Astrocyte (in vitro differentiated cells and primary cell): ENCODE results near the gene NLRP14.

Experiments
- EZH2 ChIP-seq: IDR thresholded peaks from 2 replicates; pipeline ENCODE4 v1.6.1; 2012; ENCODE audit warnings: mild to moderate bottlenecking, low read length, inconsistent platforms; ENCODE audit not compliant: insufficient read depth
- TF ChIP-seq, protein P1 (sequence below): IDR thresholded peaks from 2 replicates; pipeline ENCODE4 v1.5.1; 2011; ENCODE audit warnings: low read depth, mild to moderate bottlenecking, inconsistent platforms, low read length, moderate library complexity; ENCODE audit not compliant: insufficient read depth

DNA sequence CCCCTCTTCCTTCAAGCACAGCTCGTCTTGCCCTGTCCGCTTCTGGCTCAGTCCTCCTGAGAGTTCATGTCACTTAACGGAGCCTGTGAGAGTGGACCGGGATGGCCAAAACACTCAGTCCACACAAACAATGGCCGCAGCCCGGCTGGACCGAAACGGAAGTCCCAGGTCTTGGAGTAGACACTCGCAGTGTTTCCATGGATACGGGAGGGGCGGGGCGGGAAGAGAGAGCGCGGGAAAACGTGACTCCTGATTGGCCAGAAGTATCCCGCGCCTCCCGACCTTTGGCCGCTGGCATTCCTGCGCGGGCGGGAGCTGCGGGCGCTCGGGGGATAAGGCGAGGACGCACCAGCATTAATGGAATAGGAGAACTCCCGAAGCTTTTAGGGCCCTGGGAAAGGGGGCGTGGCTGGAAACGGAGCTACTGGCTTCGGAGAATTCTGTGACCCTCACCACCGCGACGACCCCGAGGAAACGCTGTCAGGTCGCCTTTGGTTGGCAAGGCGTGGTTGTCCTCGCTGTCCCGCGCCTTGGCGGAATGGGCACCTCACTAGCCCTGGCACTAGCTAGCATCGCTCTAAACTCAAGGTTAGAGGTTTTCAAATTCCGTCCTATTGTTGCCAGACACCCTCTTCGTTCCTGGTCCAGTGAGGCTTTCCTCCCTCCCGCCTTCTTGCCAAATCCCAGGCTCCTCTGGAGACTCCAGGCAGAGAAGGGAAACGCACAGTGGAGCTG is at the start of gene NLRP14, which contains the start of gene ZNF214:
- TF ChIP-seq, protein P1, sequence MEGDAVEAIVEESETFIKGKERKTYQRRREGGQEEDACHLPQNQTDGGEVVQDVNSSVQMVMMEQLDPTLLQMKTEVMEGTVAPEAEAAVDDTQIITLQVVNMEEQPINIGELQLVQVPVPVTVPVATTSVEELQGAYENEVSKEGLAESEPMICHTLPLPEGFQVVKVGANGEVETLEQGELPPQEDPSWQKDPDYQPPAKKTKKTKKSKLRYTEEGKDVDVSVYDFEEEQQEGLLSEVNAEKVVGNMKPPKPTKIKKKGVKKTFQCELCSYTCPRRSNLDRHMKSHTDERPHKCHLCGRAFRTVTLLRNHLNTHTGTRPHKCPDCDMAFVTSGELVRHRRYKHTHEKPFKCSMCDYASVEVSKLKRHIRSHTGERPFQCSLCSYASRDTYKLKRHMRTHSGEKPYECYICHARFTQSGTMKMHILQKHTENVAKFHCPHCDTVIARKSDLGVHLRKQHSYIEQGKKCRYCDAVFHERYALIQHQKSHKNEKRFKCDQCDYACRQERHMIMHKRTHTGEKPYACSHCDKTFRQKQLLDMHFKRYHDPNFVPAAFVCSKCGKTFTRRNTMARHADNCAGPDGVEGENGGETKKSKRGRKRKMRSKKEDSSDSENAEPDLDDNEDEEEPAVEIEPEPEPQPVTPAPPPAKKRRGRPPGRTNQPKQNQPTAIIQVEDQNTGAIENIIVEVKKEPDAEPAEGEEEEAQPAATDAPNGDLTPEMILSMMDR, result no peak
- TF ChIP-seq EZH2, result no peak
